H9 (cell line): ENCODE data around the gene ANKH. TPM values are rescaled to one million over a fixed set of nuclear protein-coding genes. Genes with fewer than 3 reads are reported as not detected.
"Not testable (repeated sequence)": the region's sequence is repeated elsewhere in the genome, so short reads cannot be mapped to it uniquely, and the experiment has no call there.

Source experiments
- DNase-seq: peaks from one replicate; pipeline ENCODE4 v3.0.0-alpha.2; 2017
- H2AFZ ChIP-seq: one replicate; pipeline ENCODE4 v1.6.1; 2013; ENCODE audit warnings: mild to moderate bottlenecking, low read length, control low read depth, moderate library complexity
- H2AK5ac ChIP-seq: 2 replicates; pipeline ENCODE4 v1.6.1; 2013; ENCODE audit warnings: low read length, control low read depth, mixed read lengths; ENCODE audit not compliant: insufficient read length
- H2BK120ac ChIP-seq: one replicate; pipeline ENCODE4 v1.6.1; 2013; ENCODE audit warnings: low read depth, mild to moderate bottlenecking, low read length, control low read depth, inconsistent platforms; ENCODE audit not compliant: poor library complexity, severe bottlenecking
- H2BK12ac ChIP-seq: 2 replicates; pipeline ENCODE4 v1.6.1; 2013; ENCODE audit warnings: low read length, control low read depth, mixed read lengths, low read depth; ENCODE audit not compliant: insufficient read length
- H2BK15ac ChIP-seq: 2 replicates; pipeline ENCODE4 v1.6.1; 2013; ENCODE audit warnings: low read depth, low read length, control low read depth
- H2BK20ac ChIP-seq: one replicate; pipeline ENCODE4 v1.6.1; 2013; ENCODE audit warnings: low read depth, mild to moderate bottlenecking, low read length, control low read depth, inconsistent platforms; ENCODE audit not compliant: poor library complexity, severe bottlenecking
- H2BK5ac ChIP-seq: 2 replicates; pipeline ENCODE4 v1.6.1; 2013; ENCODE audit warnings: low read length, control low read depth, mixed read lengths; ENCODE audit not compliant: insufficient read length
- H3K14ac ChIP-seq: 2 replicates; pipeline ENCODE4 v1.6.1; 2013; ENCODE audit warnings: low read length, control low read depth; ENCODE audit not compliant: insufficient read depth
- H3K18ac ChIP-seq: 2 replicates; pipeline ENCODE4 v1.6.1; 2013; ENCODE audit warnings: low read depth, mild to moderate bottlenecking, mixed read lengths, low read length, control low read depth; ENCODE audit not compliant: insufficient read length
- H3K23ac ChIP-seq: 2 replicates; pipeline ENCODE4 v1.6.1; 2013; ENCODE audit warnings: low read length, control low read depth, mixed read lengths, low read depth; ENCODE audit not compliant: insufficient read length
- H3K23me2 ChIP-seq: 2 replicates; pipeline ENCODE4 v1.6.1; 2013; ENCODE audit warnings: low read depth, mild to moderate bottlenecking, mixed read lengths, low read length, control low read depth; ENCODE audit not compliant: insufficient read length, poor library complexity, severe bottlenecking
- H3K27ac ChIP-seq: 2 replicates; pipeline ENCODE4 v1.5.1; 2013; ENCODE audit warnings: low read length, control low read depth, mixed read lengths, low read depth; ENCODE audit not compliant: insufficient read length
- H3K27me3 ChIP-seq: 2 replicates; pipeline ENCODE4 v1.6.1; 2013; ENCODE audit warnings: low read length, control low read depth, inconsistent platforms; ENCODE audit not compliant: insufficient read depth
- H3K4ac ChIP-seq: 2 replicates; pipeline ENCODE4 v1.6.1; 2013; ENCODE audit warnings: low read depth, mild to moderate bottlenecking, control low read depth, inconsistent platforms, low read length, moderate library complexity
- H3K4me1 ChIP-seq: 2 replicates; pipeline ENCODE4 v1.6.1; 2013; ENCODE audit warnings: low read length, control low read depth, inconsistent platforms; ENCODE audit not compliant: insufficient read depth
- H3K4me2 ChIP-seq: 2 replicates; pipeline ENCODE4 v1.6.1; 2013; ENCODE audit warnings: low read length, control low read depth, mixed read lengths; ENCODE audit not compliant: insufficient read length, insufficient read depth
- H3K56ac ChIP-seq: 2 replicates; pipeline ENCODE4 v1.6.1; 2013; ENCODE audit warnings: low read depth, mild to moderate bottlenecking, mixed read lengths, low read length, control low read depth; ENCODE audit not compliant: insufficient read length
- H3K79me1 ChIP-seq: 2 replicates; pipeline ENCODE4 v1.6.1; 2013; ENCODE audit warnings: low read depth, mild to moderate bottlenecking, moderate library complexity, low read length, control low read depth, inconsistent platforms; ENCODE audit not compliant: insufficient read depth, poor library complexity, severe bottlenecking
- H3K79me2 ChIP-seq: 2 replicates; pipeline ENCODE4 v1.6.1; 2013; ENCODE audit warnings: low read length, control low read depth, inconsistent platforms; ENCODE audit not compliant: insufficient read depth
- H3K9ac ChIP-seq: 2 replicates; pipeline ENCODE4 v1.6.1; 2013; ENCODE audit warnings: low read length, control low read depth, mixed read lengths; ENCODE audit not compliant: insufficient read length; ENCODE audit errors: extremely low read depth
- H3K9me3 ChIP-seq: one replicate; pipeline ENCODE4 v1.6.1; 2013; ENCODE audit warnings: low read depth, low read length, inconsistent platforms; ENCODE audit not compliant: control insufficient read depth
- H3T11ph ChIP-seq: one replicate; pipeline ENCODE4 v1.6.1; 2013; ENCODE audit warnings: mild to moderate bottlenecking, low read length, control low read depth, inconsistent platforms
- H4K20me1 ChIP-seq: one replicate; pipeline ENCODE4 v1.6.1; 2013; ENCODE audit not compliant: control insufficient read depth, insufficient read length, insufficient read depth
- H4K5ac ChIP-seq: 2 replicates; pipeline ENCODE4 v1.6.1; 2013; ENCODE audit warnings: low read depth, mild to moderate bottlenecking, mixed read lengths, low read length, control low read depth; ENCODE audit not compliant: insufficient read length
- H4K8ac ChIP-seq: replicated peaks from 2 replicates; pipeline ENCODE4 v1.6.1; 2013; ENCODE audit warnings: low read length, control low read depth, mixed read lengths, low read depth; ENCODE audit not compliant: insufficient read length
- H4K91ac ChIP-seq: 2 replicates; pipeline ENCODE4 v1.6.1; 2013; ENCODE audit warnings: low read depth, mild to moderate bottlenecking, moderate library complexity, mixed read lengths, low read length, control low read depth; ENCODE audit not compliant: insufficient read length
- H3K27ac Mint-ChIP-seq, 3 experiments: 2 replicates in 2 of 3; 3 replicates in 1 of 3; pipeline ENCODE4 v1.8.0; 2020 to 2021; ENCODE audit warnings: mixed read lengths in 3 of 3, mild to moderate bottlenecking in 1 of 3, moderate library complexity in 1 of 3
- H3K27me3 Mint-ChIP-seq: 2 replicates; pipeline ENCODE4 v1.8.0; 2021; ENCODE audit warnings: low read depth, mild to moderate bottlenecking, moderate library complexity, mixed read lengths
- H3K36me3 Mint-ChIP-seq, 3 experiments: 2 replicates in 2 of 3; 3 replicates in 1 of 3; pipeline ENCODE4 v1.8.0; 2020 to 2021; ENCODE audit warnings: low read depth in 3 of 3, mixed read lengths in 3 of 3; ENCODE audit not compliant: insufficient read depth in 1 of 3
- H3K4me1 Mint-ChIP-seq, 2 experiments: 2 replicates each; pipeline ENCODE4 v1.8.0; 2020; ENCODE audit warnings: mixed read lengths in 2 of 2
- H3K4me3 Mint-ChIP-seq, 2 experiments: 2 replicates in 1 of 2; 3 replicates in 1 of 2; pipeline ENCODE4 v1.8.0; 2020 to 2021; ENCODE audit warnings: mild to moderate bottlenecking in 2 of 2, mixed read lengths in 2 of 2, moderate library complexity in 1 of 2
- H3K9me3 Mint-ChIP-seq, 2 experiments: 2 replicates in 1 of 2; 3 replicates in 1 of 2; pipeline ENCODE4 v1.8.0; 2020; ENCODE audit warnings: mild to moderate bottlenecking in 2 of 2, mixed read lengths in 2 of 2, moderate library complexity in 1 of 2
- CTCF ChIP-seq: fragments of 200-600 bp; sonication (generic); conservative IDR thresholded peaks from 3 replicates; pipeline ENCODE4 v1.8.0; 2021; ENCODE audit warnings: antibody characterized with exemption, mild to moderate bottlenecking
- WGBS: extraction: QIAGEN DNeasy Blood & Tissue Kit; methylation state at CpG from one replicate; pipeline ENCODE4 v1.1.7; 2013; ENCODE audit warnings: missing lambda C conversion rate, low lambda C conversion rate, mixed read lengths; ENCODE audit not compliant: insufficient read length; ENCODE audit errors: extremely low coverage; 5-methylcytosine and 5-hydroxymethylcytosine counted together
- total RNA-seq: library from RNA; stranded (reverse); gene quantifications from 2 replicates; pipeline ENCODE4 v1.2.1, GENCODE V29; 2021

The ANKH gene
- total RNA-seq, 1 experiment from 2014 or later: 9.6 TPM

GRCh38 chr5:14838396-14839319, 32.9 kb downstream of the ANKH start:
- Histone ChIP-seq H2AK5ac (no peak overlapping the region), H4K20me1 (no peaks in the 10 kb centered on the region), H3K56ac (no peak overlapping the region), H3K4me2 (no peak overlapping the region), H3T11ph (no peak overlapping the region), H2AFZ (no peak overlapping the region), H4K91ac (no peak overlapping the region), H4K8ac (no peak overlapping the region), H3K4me1 (no peaks in the 10 kb centered on the region), H2BK15ac (no peak overlapping the region), H2BK12ac (no peak overlapping the region), H3K23ac (no peak overlapping the region), H2BK5ac (no peak overlapping the region), H3K9me3 (no peaks in the 10 kb centered on the region), H3K9ac (no peak overlapping the region), H3K4ac (no peak overlapping the region), H3K27ac (no peak overlapping the region), H4K5ac (no peak overlapping the region), H2BK120ac (no peak overlapping the region), H3K23me2 (no peaks in the 10 kb centered on the region), H3K27me3 (no peaks in the 10 kb centered on the region), H3K79me1 (no peaks in the 10 kb centered on the region), H2BK20ac (no peak overlapping the region), H3K14ac (no peak overlapping the region), H3K18ac (no peak overlapping the region), H3K79me2 (no peaks in the 10 kb centered on the region)
- DNase-seq: no peak
- H3K4me1 Mint-ChIP-seq: peaks cover 8 to 11% of the 10 kb centered on the region in 2 experiments
- no peaks in the 10 kb centered on the region for H3K36me3 Mint-ChIP-seq
- H3K9me3 Mint-ChIP-seq: peaks cover 2 to 4% of the 10 kb centered on the region in 2 experiments; a peak in 3 of 5 replicates
- TF ChIP-seq CTCF: peak; percentile 46
- H3K27me3 Mint-ChIP-seq: no peaks in the 10 kb centered on the region
- no peak overlapping the region for H3K27ac Mint-ChIP-seq
- no peak overlapping the region for H3K4me3 Mint-ChIP-seq
- WGBS: no CpG with 5 or more reads among the region's 15 CpGs

GRCh38 chr5:14837423-14838122, 34.0 kb downstream of the ANKH start:
- not testable (repeated sequence) for H2BK20ac ChIP-seq, H3K23ac ChIP-seq, H3K56ac ChIP-seq, DNase-seq, H3K4ac ChIP-seq, H3K79me1 ChIP-seq, H2BK12ac ChIP-seq, H3K79me2 ChIP-seq, H3K4me1 ChIP-seq, H4K5ac ChIP-seq, H2BK5ac ChIP-seq, H2BK120ac ChIP-seq, H3K9me3 ChIP-seq, H4K8ac ChIP-seq, H3K4me3 Mint-ChIP-seq, H3K27ac Mint-ChIP-seq, H3K23me2 ChIP-seq, H2BK15ac ChIP-seq, H4K91ac ChIP-seq, H3T11ph ChIP-seq, H3K9ac ChIP-seq, H3K18ac ChIP-seq, H3K9me3 Mint-ChIP-seq, H3K36me3 Mint-ChIP-seq, H3K27me3 ChIP-seq, H4K20me1 ChIP-seq, H2AK5ac ChIP-seq, H3K27me3 Mint-ChIP-seq, H2AFZ ChIP-seq, H3K27ac ChIP-seq, H3K14ac ChIP-seq, H3K4me2 ChIP-seq
- no CpG with 5 or more reads among the region's 7 CpGs for WGBS
- peaks cover 8 to 11% of the 10 kb centered on the region in 2 experiments for H3K4me1 Mint-ChIP-seq
